SK-N-SH (cell line): ENCODE measurements around the gene MBTPS2. TPM values are rescaled to one million over a fixed set of nuclear protein-coding genes. Genes with fewer than 3 reads are reported as not detected.

ENCODE experiments used
- CTCF ChIA-PET: fragments of 300-600, 350-600 bp; formaldehyde crosslinking; extraction: SDS; loops from one replicate; lab custom pipeline; 2021; lab: Yijun Ruan, JAX
- POLR2A ChIA-PET: fragments of 350-600 bp; sonication (Branson Sonifier 250); formaldehyde crosslinking; extraction: SDS; loops from one replicate; lab custom pipeline; 2020; ENCODE audit warnings: antibody characterized with exemption, inconsistent platforms; lab: Yijun Ruan, JAX
- DNase-seq: peaks from one replicate; pipeline ENCODE4 v3.0.0; 2012
- H2AFZ ChIP-seq: fragments of 200-600 bp; sonication (generic); 2 replicates; pipeline ENCODE4 v1.8.1; 2016; ENCODE audit warnings: antibody characterized with exemption, mild to moderate bottlenecking, low read depth
- H3F3A ChIP-seq: fragments of 200-600 bp; sonication (generic); replicated peaks from 2 replicates; pipeline ENCODE3; 2016; ENCODE audit warnings: antibody characterized with exemption, mild to moderate bottlenecking; ENCODE audit not compliant: insufficient read depth
- H3K27ac ChIP-seq, 2 experiments: fragments of 200-500 bp in 1 of 2; fragments of 200-600 bp in 1 of 2; sonication (Bioruptor generic) in 1 of 2; sonication (generic), shearing (Covaris generic) in 1 of 2; 2 replicates each; pipeline versions ENCODE4 v1.5.1 to v1.6.1; 2014 to 2016; ENCODE audit warnings: low read depth in 2 of 2, inconsistent platforms in 1 of 2, low read length in 1 of 2, mild to moderate bottlenecking in 1 of 2, mixed read lengths in 1 of 2
- H3K27me3 ChIP-seq: fragments of 200-600 bp; sonication (generic), shearing (Covaris generic); 2 replicates; pipeline ENCODE4 v1.6.1; 2016; ENCODE audit warnings: mixed run types; ENCODE audit not compliant: insufficient read depth
- H3K36me3 ChIP-seq, 2 experiments: fragments of 200-500 bp in 1 of 2; fragments of 200-600 bp in 1 of 2; sonication (Bioruptor generic) in 1 of 2; sonication (generic) in 1 of 2; replicated peaks in 1 of 2; 2 replicates each; pipeline versions ENCODE3 to v1.5.1; 2014 to 2016; ENCODE audit warnings: low read length in 1 of 2, mild to moderate bottlenecking in 1 of 2; ENCODE audit not compliant: insufficient read depth in 2 of 2, control insufficient read depth in 1 of 2
- H3K4me1 ChIP-seq, 2 experiments: fragments of 200-500 bp in 1 of 2; fragments of 200-600 bp in 1 of 2; sonication (Bioruptor generic) in 1 of 2; sonication (generic), shearing (Covaris generic) in 1 of 2; 2 replicates each; pipeline versions ENCODE4 v1.5.1 to v1.6.1; 2014 to 2016; ENCODE audit warnings: low read depth in 1 of 2, low read length in 1 of 2, mixed run types in 1 of 2; ENCODE audit not compliant: insufficient read depth in 2 of 2, control insufficient read depth in 1 of 2
- H3K4me2 ChIP-seq: fragments of 200-600 bp; sonication (generic), shearing (Covaris generic); 2 replicates; pipeline ENCODE4 v1.6.1; 2017; ENCODE audit warnings: mixed run types
- H3K4me3 ChIP-seq, 2 experiments: fragments of 200-500 bp in 1 of 2; fragments of 200-600 bp in 1 of 2; sonication (Bioruptor generic) in 1 of 2; sonication (generic), shearing (Covaris generic) in 1 of 2; 2 replicates each; pipeline versions ENCODE4 v1.5.1 to v1.8.1; 2014 to 2016; ENCODE audit warnings: low read depth in 2 of 2, inconsistent platforms in 1 of 2, low read length in 1 of 2, mild to moderate bottlenecking in 1 of 2, mixed read lengths in 1 of 2, moderate library complexity in 1 of 2
- H3K79me2 ChIP-seq: fragments of 200-600 bp; sonication (generic); 2 replicates; pipeline ENCODE4 v1.8.1; 2017; ENCODE audit warnings: mild to moderate bottlenecking; ENCODE audit not compliant: insufficient read depth
- H3K9ac ChIP-seq: fragments of 200-600 bp; sonication (generic); 2 replicates; pipeline ENCODE4 v1.6.1; 2017; ENCODE audit warnings: mixed run types
- H3K9me2 ChIP-seq: fragments of 200-600 bp; sonication (generic); 2 replicates; pipeline ENCODE4 v1.6.1; 2017; ENCODE audit warnings: mixed run types
- H3K9me3 ChIP-seq: fragments of 200-600 bp; sonication (generic); 2 replicates; pipeline ENCODE4 v1.6.1; 2017; ENCODE audit warnings: mixed run types, mild to moderate bottlenecking, moderate library complexity
- H4K20me1 ChIP-seq: fragments of 200-600 bp; sonication (generic); 2 replicates; pipeline ENCODE4 v1.6.1; 2017; ENCODE audit warnings: mild to moderate bottlenecking, mixed run types; ENCODE audit not compliant: insufficient read depth
- CHD2 ChIP-seq: fragments of 150-350 bp; IDR thresholded peaks from 2 replicates; pipeline ENCODE4 v1.6.1; 2018; ENCODE audit warnings: low read length; ENCODE audit not compliant: partially characterized antibody
- EP300 ChIP-seq, 2 experiments: IDR thresholded peaks; 2 replicates each; pipeline versions ENCODE4 v1.4.0 to v1.6.1; 2012; ENCODE audit warnings: borderline replicate concordance in 1 of 2, low read depth in 1 of 2, low read length in 1 of 2
- FOSL2 ChIP-seq: IDR thresholded peaks from 2 replicates; pipeline ENCODE4 v1.4.0; 2012; ENCODE audit warnings: low read depth, mild to moderate bottlenecking, moderate library complexity, borderline replicate concordance
- GABPA ChIP-seq: IDR thresholded peaks from 2 replicates; pipeline ENCODE4 v1.4.0; 2012; ENCODE audit warnings: low read depth, mild to moderate bottlenecking
- NFIC ChIP-seq: IDR thresholded peaks from 2 replicates; pipeline ENCODE4 v1.4.0; 2012; ENCODE audit warnings: borderline replicate concordance
- NRF1 ChIP-seq: IDR thresholded peaks from 2 replicates; pipeline ENCODE4 v1.6.1; 2012; ENCODE audit warnings: low read depth, mild to moderate bottlenecking, low read length
- SMC3 ChIP-seq: IDR thresholded peaks from 2 replicates; pipeline ENCODE4 v1.6.1; 2012; ENCODE audit warnings: low read depth, low read length, improper control_type of control experiment
- WGBS: methylation state at CpG from one replicate; pipeline ENCODE4 v1.1.6; 2017; ENCODE audit warnings: low lambda C conversion rate; 5-methylcytosine and 5-hydroxymethylcytosine counted together
- polyA plus RNA-seq, 3 experiments: library from polyadenylated mRNA; depleted of rRNA; stranded (reverse); fragments of >200 nt; gene quantifications; 2 replicates each; pipeline ENCODE4 v1.2.3, GENCODE V29; 2012
- TF ChIP-seq, protein P1 (sequence below): IDR thresholded peaks from 2 replicates; pipeline ENCODE4 v1.4.0; 2012; ENCODE audit warnings: low read depth, borderline replicate concordance

MBTPS2 gene
- polyA plus RNA-seq, 1 of the 3 experiments (the other 2 are of a cell fraction), result 21.6 TPM

GRCh38 chrX:21912220-21912619 lies 72.8 kb downstream of the MBTPS2 start (continued):
- TF ChIP-seq NFIC, result no peak

- Histone ChIP-seq H4K20me1 (no peaks in the 10 kb centered on the region), H3F3A (no peaks in the 10 kb centered on the region), H3K9me2 (no peaks in the 10 kb centered on the region), H3K9me3 (no peaks in the 10 kb centered on the region), H3K27me3 (no peaks in the 10 kb centered on the region), H3K27ac (no peak overlapping the region), H3K4me3 (no peak overlapping the region), H3K79me2 (no peaks in the 10 kb centered on the region), H3K36me3 (no peaks in the 10 kb centered on the region), H3K9ac (no peak overlapping the region), H3K4me2 (no peak overlapping the region), H2AFZ (no peak overlapping the region), H3K4me1 (no peaks in the 10 kb centered on the region)
- CTCF ChIA-PET, result no interaction called here
- POLR2A ChIA-PET, result no interaction called here
- no peak for DNase-seq
- 77% methylated on average over 4 of the region's 4 CpGs for WGBS
- no peak for TF ChIP-seq EP300 (IDR thresholded peaks at IDR 0.05; ENCODE audit: borderline replicate concordance in 1 of 2, low read depth in 1 of 2, low read length in 1 of 2)
- TF ChIP-seq GABPA, result no peak
- TF ChIP-seq NRF1, result no peak
- TF ChIP-seq NFIC, result no peak
- TF ChIP-seq FOSL2, result no peak
- TF ChIP-seq, protein P1, sequence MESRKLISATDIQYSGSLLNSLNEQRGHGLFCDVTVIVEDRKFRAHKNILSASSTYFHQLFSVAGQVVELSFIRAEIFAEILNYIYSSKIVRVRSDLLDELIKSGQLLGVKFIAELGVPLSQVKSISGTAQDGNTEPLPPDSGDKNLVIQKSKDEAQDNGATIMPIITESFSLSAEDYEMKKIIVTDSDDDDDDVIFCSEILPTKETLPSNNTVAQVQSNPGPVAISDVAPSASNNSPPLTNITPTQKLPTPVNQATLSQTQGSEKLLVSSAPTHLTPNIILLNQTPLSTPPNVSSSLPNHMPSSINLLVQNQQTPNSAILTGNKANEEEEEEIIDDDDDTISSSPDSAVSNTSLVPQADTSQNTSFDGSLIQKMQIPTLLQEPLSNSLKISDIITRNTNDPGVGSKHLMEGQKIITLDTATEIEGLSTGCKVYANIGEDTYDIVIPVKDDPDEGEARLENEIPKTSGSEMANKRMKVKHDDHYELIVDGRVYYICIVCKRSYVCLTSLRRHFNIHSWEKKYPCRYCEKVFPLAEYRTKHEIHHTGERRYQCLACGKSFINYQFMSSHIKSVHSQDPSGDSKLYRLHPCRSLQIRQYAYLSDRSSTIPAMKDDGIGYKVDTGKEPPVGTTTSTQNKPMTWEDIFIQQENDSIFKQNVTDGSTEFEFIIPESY, result no peak
- TF ChIP-seq SMC3, result no peak
- TF ChIP-seq, all 33 proteins: peak for 0
Observed at GRCh38 chrX:21912989-21913388, 73.6 kb downstream of the MBTPS2 start.

GRCh38 chrX:21926116-21926515 lies 86.7 kb downstream of the MBTPS2 start:
- DNase-seq, result no peak
- peak overlapping the region; percentile 12 to 13; a peak in 2 of 4 replicates for H3K4me3 ChIP-seq
- POLR2A ChIA-PET, result no interaction called here

More at GRCh38 chrX:21926116-21926515, 86.7 kb downstream of the MBTPS2 start:
- H3K27ac ChIP-seq, result peak overlapping the region; percentile 53 to 81; a peak in 3 of 4 replicates
- H3K36me3 ChIP-seq, result no peaks in the 10 kb centered on the region
- TF ChIP-seq NFIC (no peak), CHD2 (no peak)
- TF ChIP-seq, all 33 proteins: peak for 0
- H2AFZ ChIP-seq, result peak overlapping the region; percentile 12; the same call in 1 of the 2 replicates
- H3K4me2 ChIP-seq, result peak overlapping the region; percentile 31
- H3K9me2 ChIP-seq, result no peaks in the 10 kb centered on the region
- peak overlapping the region; percentile 51 for H3K9ac ChIP-seq
- CTCF ChIA-PET, result interaction anchor here (0.9 kb wide), 1 partner anchor 10 kb away, joined by 3 read pairs; no protein-coding TSS in a partner anchor
- H3K9me3 ChIP-seq, result no peaks in the 10 kb centered on the region
- H3F3A ChIP-seq, result peaks cover 24% of the 10 kb centered on the region
- H3K4me1 ChIP-seq, result peaks cover 0 to 16% of the 10 kb centered on the region in 2 experiments; a peak in 2 of 4 replicates
- H3K27me3 ChIP-seq, result no peaks in the 10 kb centered on the region
- no peaks in the 10 kb centered on the region for H4K20me1 ChIP-seq
- 36% methylated on average over 3 of the region's 3 CpGs for WGBS
- no peaks in the 10 kb centered on the region for H3K79me2 ChIP-seq
